CD14-positive monocyte (primary cell): ENCODE measurements around the gene ZC3H10. TPM values are rescaled to one million over a fixed set of nuclear protein-coding genes. Genes with fewer than 3 reads are reported as not detected.

Experiments used
- DNase-seq, 3 donors: peaks; one replicate each; pipeline ENCODE4 v3.0.0-alpha.2; 2011 to 2022
- H2AFZ ChIP-seq: 2 replicates; pipeline ENCODE4 v1.6.0; 2012; ENCODE audit warnings: mild to moderate bottlenecking, low read depth, low read length, inconsistent platforms; ENCODE audit not compliant: insufficient read depth, poor library complexity, severe bottlenecking
- H3K27ac ChIP-seq, 2 donors: 1 replicate in 1 of 2; 2 replicates in 1 of 2; pipeline ENCODE4 v1.5.1; 2012 to 2013; ENCODE audit warnings: low read length in 2 of 2, control low read depth in 1 of 2, inconsistent platforms in 1 of 2, low read depth in 1 of 2, mild to moderate bottlenecking in 1 of 2
- H3K27me3 ChIP-seq, 2 donors: one replicate each; pipeline versions ENCODE4 v1.6.0 to v1.6.1; 2011 to 2013; ENCODE audit warnings: low read length in 2 of 2; ENCODE audit not compliant: control insufficient read depth in 2 of 2, insufficient read depth in 2 of 2
- H3K36me3 ChIP-seq, 2 donors: replicated peaks in 1 of 2; 1 replicate in 1 of 2; 2 replicates in 1 of 2; pipeline versions ENCODE4 v1.5.1 to v1.6.1; 2012 to 2013; ENCODE audit warnings: low read length in 2 of 2, control low read depth in 1 of 2, inconsistent platforms in 1 of 2, mild to moderate bottlenecking in 1 of 2; ENCODE audit not compliant: insufficient read depth in 2 of 2, control insufficient read depth in 1 of 2
- H3K4me1 ChIP-seq, 2 donors: 1 replicate in 1 of 2; 2 replicates in 1 of 2; pipeline versions ENCODE4 v1.5.1 to v1.6.1; 2012 to 2013; ENCODE audit warnings: low read length in 2 of 2, control low read depth in 1 of 2, inconsistent platforms in 1 of 2, mild to moderate bottlenecking in 1 of 2, moderate library complexity in 1 of 2; ENCODE audit not compliant: insufficient read depth in 2 of 2, control insufficient read depth in 1 of 2
- H3K4me2 ChIP-seq: replicated peaks from 2 replicates; pipeline ENCODE3; 2012; ENCODE audit warnings: low read length, moderate library complexity, mild to moderate bottlenecking; ENCODE audit not compliant: poor library complexity, severe bottlenecking; ENCODE audit errors: extremely low read depth
- H3K4me3 ChIP-seq, 3 experiments: fragments of 200-600 bp in 1 of 3; sonication (generic) in 1 of 3; replicated peaks in 1 of 3; 1 replicate in 2 of 3; 2 replicates in 1 of 3; pipeline ENCODE4 v1.5.1; 2011 to 2013; ENCODE audit warnings: low read length in 3 of 3, mild to moderate bottlenecking in 3 of 3, control low read depth in 2 of 3, low read depth in 2 of 3, inconsistent platforms in 1 of 3, moderate library complexity in 1 of 3
- H3K79me2 ChIP-seq: 2 replicates; pipeline ENCODE4 v1.6.0; 2012; ENCODE audit warnings: mild to moderate bottlenecking, control low read depth, inconsistent platforms, low read length, moderate library complexity; ENCODE audit not compliant: insufficient read depth
- H3K9ac ChIP-seq: 2 replicates; pipeline ENCODE4 v1.6.0; 2017; ENCODE audit warnings: low read length, mild to moderate bottlenecking; ENCODE audit not compliant: insufficient read depth, poor library complexity, severe bottlenecking
- H3K9me3 ChIP-seq, 2 donors: replicated peaks in 1 of 2; 1 replicate in 1 of 2; 2 replicates in 1 of 2; pipeline versions ENCODE4 v1.5.1 to v1.6.1; 2012 to 2013; ENCODE audit warnings: low read length in 2 of 2, control low read depth in 1 of 2; ENCODE audit not compliant: control insufficient read depth in 1 of 2, insufficient read depth in 1 of 2
- H4K20me1 ChIP-seq: 2 replicates; pipeline ENCODE4 v1.6.0; 2012; ENCODE audit warnings: mild to moderate bottlenecking, low read length, control low read depth, moderate library complexity; ENCODE audit not compliant: insufficient read depth
- H3K27ac Mint-ChIP-seq, 7 donors: one replicate each; pipeline ENCODE4 v1.8.0; 2020; ENCODE audit warnings: mild to moderate bottlenecking in 7 of 7, mixed read lengths in 7 of 7, moderate library complexity in 6 of 7, inconsistent platforms in 2 of 7
- H3K27me3 Mint-ChIP-seq, 3 donors: one replicate each; pipeline ENCODE4 v1.8.0; 2021 to 2022; ENCODE audit warnings: low read depth in 3 of 3, mild to moderate bottlenecking in 3 of 3, mixed read lengths in 3 of 3, moderate library complexity in 3 of 3, inconsistent platforms in 1 of 3
- H3K36me3 Mint-ChIP-seq, 2 donors: one replicate each; pipeline ENCODE4 v1.8.0; 2020; ENCODE audit warnings: mixed read lengths in 2 of 2, inconsistent platforms in 1 of 2, mild to moderate bottlenecking in 1 of 2
- H3K4me1 Mint-ChIP-seq: one replicate; pipeline ENCODE4 v1.8.0; 2020; ENCODE audit warnings: mild to moderate bottlenecking, mixed read lengths
- H3K4me3 Mint-ChIP-seq, 2 donors: one replicate each; pipeline ENCODE4 v1.8.0; 2020; ENCODE audit warnings: mild to moderate bottlenecking in 2 of 2, mixed read lengths in 2 of 2, moderate library complexity in 1 of 2
- H3K9me3 Mint-ChIP-seq, 7 donors: one replicate each; pipeline ENCODE4 v1.8.0; 2020 to 2022; ENCODE audit warnings: mixed read lengths in 7 of 7, mild to moderate bottlenecking in 6 of 7, moderate library complexity in 6 of 7, inconsistent platforms in 2 of 7
- WGBS: methylation state at CpG from one replicate; pipeline ENCODE4 v1.1.5; 2013; ENCODE audit warnings: missing lambda C conversion rate; ENCODE audit not compliant: insufficient coverage; 5-methylcytosine and 5-hydroxymethylcytosine counted together
- intact Hi-C, 2 donors: fragments of 100-400 bp; cut with micrococcal nuclease; formaldehyde crosslinking; loops; one replicate each; pipeline versions ENCODE4 v1.15.0 to v1.15.1; 2023
- polyA plus RNA-seq, 3 donors: library from polyadenylated mRNA; depleted of rRNA in 1 of 3; unstranded in 2 of 3; stranded (reverse) in 1 of 3; fragments of 300-500 nt in 2 of 3; fragments of >200 nt in 1 of 3; fragmentation: Illumina TruSeq in 2 of 3; gene quantifications; 1 replicate in 2 of 3; 2 replicates in 1 of 3; pipeline ENCODE4 v1.2.3, GENCODE V29; 2012 to 2021
- TF ChIP-seq, protein P1 (sequence below): fragments of 200-600 bp; IDR thresholded peaks from one replicate; pipeline ENCODE4 v1.8.0; 2022; ENCODE audit warnings: antibody characterized with exemption, mild to moderate bottlenecking

Gene ZC3H10
- polyA plus RNA-seq, 3 donors: 1.7 to 3.1 (median 1.8) TPM

DNA sequence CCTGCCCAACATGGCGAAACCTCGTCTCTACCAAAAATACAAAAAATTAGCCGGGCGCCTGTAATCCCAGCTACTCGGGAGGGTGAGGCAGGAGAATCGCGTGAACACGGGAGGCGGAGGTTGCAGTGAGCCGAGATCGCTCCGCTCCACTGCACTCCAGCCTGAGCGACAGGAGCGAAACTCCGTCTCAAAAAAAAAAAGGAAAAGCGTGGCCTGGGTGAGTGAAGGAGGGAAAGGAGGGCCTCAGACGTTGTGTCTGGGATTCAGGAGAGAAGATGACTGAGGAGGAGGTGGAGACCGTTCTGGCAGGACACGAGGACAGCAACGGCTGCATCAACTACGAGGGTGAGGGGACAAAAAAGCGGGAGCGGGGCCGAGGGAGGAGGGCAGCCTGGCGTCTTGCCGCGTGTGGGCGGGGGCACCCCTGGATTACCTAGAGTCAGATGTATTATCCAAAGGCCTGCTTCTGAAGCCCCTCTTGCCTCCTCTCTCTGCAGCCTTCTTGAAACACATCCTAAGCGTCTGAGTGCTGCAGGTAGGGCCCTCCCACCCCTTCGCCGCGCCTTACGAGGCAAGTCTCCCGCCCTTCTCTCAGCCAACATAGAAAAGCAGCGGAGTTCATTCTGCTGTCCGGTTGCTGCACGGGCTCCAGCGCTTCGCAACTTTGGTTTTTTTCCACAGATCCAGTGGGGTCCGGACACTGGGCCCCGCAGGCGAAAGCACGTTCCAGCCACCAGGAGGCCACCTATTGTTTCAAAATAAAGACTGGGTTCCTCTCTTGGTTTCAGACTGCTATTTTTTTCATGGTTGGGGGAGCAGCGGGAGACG is 39.3 kb downstream of the ZC3H10 start:
- H3K4me1 ChIP-seq: peaks cover 43 to 53% of the 10 kb centered on the region in 2 donors
- H3K4me2 ChIP-seq: peak overlapping the region; percentile 86
- peaks cover 38% of the 10 kb centered on the region for H4K20me1 ChIP-seq
- DNase-seq: peak; percentile 68 to 76 (median 69)
- peak overlapping the region; percentile 80 to 90 for H3K27ac ChIP-seq
- H3K79me2 ChIP-seq: peaks cover 50% of the 10 kb centered on the region
- peak overlapping the region; percentile 61 for H3K9ac ChIP-seq
- intact Hi-C loops: loop anchor here (2.0 kb wide), 4 partner anchors 31 to 65 kb away; partner anchors contain the start of genes SMARCC2 (in 1 of the 2) and ZC3H10 (in 1 of the 2)
- no peaks in the 10 kb centered on the region for H3K9me3 ChIP-seq
- H3K36me3 ChIP-seq: peaks cover 27 to 28% of the 10 kb centered on the region in 2 donors
- Mint-ChIP-seq H3K36me3 (peaks cover 28 to 30% of the 10 kb centered on the region in 2 donors), H3K27ac (peak overlapping the region; percentile 97 to 99 (median 98)), H3K27me3 (peaks cover 0 to 3% (median 2%) of the 10 kb centered on the region in 3 donors), H3K9me3 (no peaks in the 10 kb centered on the region), H3K4me1 (peaks cover 47% of the 10 kb centered on the region), H3K4me3 (peak overlapping the region; percentile 97 to 99)
- 2% methylated on average over 34 of the region's 45 CpGs for WGBS
- H3K27me3 ChIP-seq: no peaks in the 10 kb centered on the region
- H3K4me3 ChIP-seq: peak overlapping the region; percentile 35 to 96 (median 77)
- peak overlapping the region; percentile 88 for H2AFZ ChIP-seq
- TF ChIP-seq, protein P1, sequence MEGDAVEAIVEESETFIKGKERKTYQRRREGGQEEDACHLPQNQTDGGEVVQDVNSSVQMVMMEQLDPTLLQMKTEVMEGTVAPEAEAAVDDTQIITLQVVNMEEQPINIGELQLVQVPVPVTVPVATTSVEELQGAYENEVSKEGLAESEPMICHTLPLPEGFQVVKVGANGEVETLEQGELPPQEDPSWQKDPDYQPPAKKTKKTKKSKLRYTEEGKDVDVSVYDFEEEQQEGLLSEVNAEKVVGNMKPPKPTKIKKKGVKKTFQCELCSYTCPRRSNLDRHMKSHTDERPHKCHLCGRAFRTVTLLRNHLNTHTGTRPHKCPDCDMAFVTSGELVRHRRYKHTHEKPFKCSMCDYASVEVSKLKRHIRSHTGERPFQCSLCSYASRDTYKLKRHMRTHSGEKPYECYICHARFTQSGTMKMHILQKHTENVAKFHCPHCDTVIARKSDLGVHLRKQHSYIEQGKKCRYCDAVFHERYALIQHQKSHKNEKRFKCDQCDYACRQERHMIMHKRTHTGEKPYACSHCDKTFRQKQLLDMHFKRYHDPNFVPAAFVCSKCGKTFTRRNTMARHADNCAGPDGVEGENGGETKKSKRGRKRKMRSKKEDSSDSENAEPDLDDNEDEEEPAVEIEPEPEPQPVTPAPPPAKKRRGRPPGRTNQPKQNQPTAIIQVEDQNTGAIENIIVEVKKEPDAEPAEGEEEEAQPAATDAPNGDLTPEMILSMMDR: peak; percentile 58

GRCh38 chr12:56158029-56158925 is 40.2 kb downstream of the ZC3H10 start, which contains the start of gene MYL6:
Gene MYL6, plus strand, starts transcription at chr12:56158359. Its CDS starts 43 bp downstream, at chr12:56158402.
- Histone ChIP-seq H3K27me3 (no peaks in the 10 kb centered on the region), H3K4me3 (peak within 1 kb of the TSS; percentile 77 to 96 (median 84)), H3K79me2 (peaks cover 52% of the 10 kb centered on the region), H3K9ac (peak within 1 kb of the TSS; percentile 85), H3K9me3 (no peaks in the 10 kb centered on the region), H3K4me1 (peaks cover 35 to 44% of the 10 kb centered on the region in 2 donors), H3K27ac (peak within 1 kb of the TSS; percentile 90 to 94), H3K36me3 (peaks cover 35 to 36% of the 10 kb centered on the region in 2 donors), H4K20me1 (peaks cover 47% of the 10 kb centered on the region), H3K4me2 (peak within 1 kb of the TSS; percentile 95), H2AFZ (peak within 1 kb of the TSS; percentile 88)
- peaks cover 0 to 3% (median 2%) of the 10 kb centered on the region in 3 donors for H3K27me3 Mint-ChIP-seq
- TF ChIP-seq, protein P1: no peak
- peaks cover 35 to 39% of the 10 kb centered on the region in 2 donors for H3K36me3 Mint-ChIP-seq
- intact Hi-C loops: loop anchor here (2.0 kb wide), 4 partner anchors 31 to 65 kb away; partner anchors contain the start of genes SMARCC2 (in 1 of the 2) and ZC3H10 (in 1 of the 2)
- H3K4me3 Mint-ChIP-seq: peak within 1 kb of the TSS; percentile 97 to 99
- no peaks in the 10 kb centered on the region for H3K9me3 Mint-ChIP-seq
- peaks cover 38% of the 10 kb centered on the region for H3K4me1 Mint-ChIP-seq
- peak; percentile 94 to 98 (median 97) for DNase-seq
- H3K27ac Mint-ChIP-seq: peak within 1 kb of the TSS; percentile 97 to 99 (median 98)
- 0% methylated on average over 17 of the region's 30 CpGs for WGBS
